ENCODE results near the gene MTLN.

- TF ChIP-seq CTCF (IDR thresholded peaks at IDR 0.05), result no peak
- no peak for TF ChIP-seq EZH2phosphoT487 (IDR thresholded peaks at IDR 0.05)
- peak; percentile 43 for TF ChIP-seq EZH2 (IDR thresholded peaks at IDR 0.05)
Measured at GRCh38 chr2:110211938-110212858, at the start of gene MTLN.
